HepG2 (cell line): ENCODE results near the gene TTC38. TPM values are rescaled to one million over a fixed set of nuclear protein-coding genes. Genes with fewer than 3 reads are reported as not detected.
A peak's percentile ranks its signal among the peaks of the same experiment; 100 is the strongest.

Source experiments
- ETV6 ChIP-seq: sonication (generic); formaldehyde crosslinking; conservative IDR thresholded peaks from 2 replicates; pipeline ENCODE4 v1.4.0; 2020; ENCODE audit warnings: missing genetic modification reagents
- HNRNPH1 ChIP-seq: fragments of 200-400 bp; formaldehyde crosslinking; optimal IDR thresholded peaks from 2 replicates; pipeline ENCODE3; 2017; ENCODE audit warnings: mild to moderate bottlenecking, low read depth, low read length
- KDM4B ChIP-seq: sonication (generic); formaldehyde crosslinking; IDR thresholded peaks from 2 replicates; pipeline ENCODE4 v1.4.0; 2020; ENCODE audit warnings: missing genetic modification reagents
- KLF13 ChIP-seq: sonication (generic); formaldehyde crosslinking; IDR thresholded peaks from 2 replicates; pipeline ENCODE4 v1.4.0; 2020; ENCODE audit warnings: mild to moderate bottlenecking, missing genetic modification reagents
- NPAS2 ChIP-seq: sonication (generic); formaldehyde crosslinking; IDR thresholded peaks from 2 replicates; pipeline ENCODE4 v1.8.0; 2022; ENCODE audit warnings: mild to moderate bottlenecking, missing genetic modification reagents, borderline replicate concordance
- PHF21A ChIP-seq: sonication (generic); formaldehyde crosslinking; IDR thresholded peaks from 2 replicates; pipeline ENCODE4 v1.5.0; 2020; ENCODE audit warnings: mild to moderate bottlenecking, missing genetic modification reagents
- REL ChIP-seq: sonication (generic); formaldehyde crosslinking; conservative IDR thresholded peaks from 2 replicates; pipeline ENCODE4 v1.8.0; 2022; ENCODE audit warnings: mild to moderate bottlenecking, missing genetic modification reagents, moderate library complexity
- RFXANK ChIP-seq: IDR thresholded peaks from 2 replicates; pipeline ENCODE4 v1.6.1; 2016
- RNF2 ChIP-seq: fragments of 450-650 bp; conservative IDR thresholded peaks from 2 replicates; pipeline ENCODE4 v1.6.1; 2016; ENCODE audit warnings: low read depth
- TOE1 ChIP-seq: sonication (generic); formaldehyde crosslinking; IDR thresholded peaks from 2 replicates; pipeline ENCODE4 v1.4.0; 2020; ENCODE audit warnings: mild to moderate bottlenecking, missing genetic modification reagents
- ZBTB38 ChIP-seq: sonication (generic); formaldehyde crosslinking; IDR thresholded peaks from 2 replicates; pipeline ENCODE4 v1.5.1; 2020; ENCODE audit warnings: mild to moderate bottlenecking, missing genetic modification reagents
- ZNF274 ChIP-seq: sonication (generic); formaldehyde crosslinking; IDR thresholded peaks from 2 replicates; pipeline ENCODE4 v1.5.1; 2020; ENCODE audit warnings: mild to moderate bottlenecking, missing genetic modification reagents
- ZNF296 ChIP-seq: sonication (generic); formaldehyde crosslinking; conservative IDR thresholded peaks from 2 replicates; pipeline ENCODE4 v1.5.0; 2020; ENCODE audit warnings: mild to moderate bottlenecking, missing genetic modification reagents
- ZNF382 ChIP-seq: sonication (generic); formaldehyde crosslinking; IDR thresholded peaks from 2 replicates; pipeline ENCODE4 v1.5.0; 2020; ENCODE audit warnings: missing genetic modification reagents, mild to moderate bottlenecking, borderline replicate concordance
- ZNF569 ChIP-seq: sonication (generic); formaldehyde crosslinking; IDR thresholded peaks from 2 replicates; pipeline ENCODE4 v1.5.0; 2020; ENCODE audit warnings: mild to moderate bottlenecking, missing genetic modification reagents, moderate library complexity, borderline replicate concordance
- ZNF607 ChIP-seq: sonication (generic); formaldehyde crosslinking; IDR thresholded peaks from 2 replicates; pipeline ENCODE4 v1.5.1; 2020; ENCODE audit warnings: missing genetic modification reagents, mild to moderate bottlenecking, borderline replicate concordance
- ZNF7 ChIP-seq: IDR thresholded peaks from 2 replicates; pipeline ENCODE4 v1.6.1; 2016; ENCODE audit warnings: missing biosample characterization, missing genetic modification reagents
- ZNF703 ChIP-seq: sonication (generic); formaldehyde crosslinking; IDR thresholded peaks from 2 replicates; pipeline ENCODE4 v1.5.1; 2020; ENCODE audit warnings: missing genetic modification reagents, mild to moderate bottlenecking, moderate library complexity, borderline replicate concordance
- ZNF737 ChIP-seq: sonication (generic); formaldehyde crosslinking; IDR thresholded peaks from 2 replicates; pipeline ENCODE4 v1.5.0; 2020; ENCODE audit warnings: missing genetic modification reagents, mild to moderate bottlenecking, borderline replicate concordance
- polyA plus RNA-seq, 8 experiments: library from polyadenylated mRNA; depleted of rRNA in 3 of 8; stranded (reverse) in 7 of 8; unstranded in 1 of 8; fragments of >200 nt; fragmentation: Illumina TruSeq in 4 of 8; extraction: Trizol in 4 of 8; gene quantifications; 2 replicates each; pipeline versions ENCODE4 v1.2.1 to v1.2.3, GENCODE V29; 2011 to 2016; ENCODE audit warnings: low read depth in 4 of 8, missing spikeins in 1 of 8, mixed read lengths in 1 of 8; ENCODE audit not compliant: insufficient read depth in 1 of 8
- total RNA-seq, 5 experiments: library from RNA; depleted of rRNA; stranded (reverse); fragments of >200 nt; fragmentation: Illumina TruSeq; extraction: Trizol; gene quantifications; 2 replicates each; pipeline ENCODE4 v1.2.3, GENCODE V29; 2016; ENCODE audit warnings: low read depth in 1 of 5
- TF ChIP-seq, protein P1 (sequence below): IDR thresholded peaks from 2 replicates; pipeline ENCODE4 v1.6.1; 2012; ENCODE audit warnings: low read length, improper control_type of control experiment
- TF ChIP-seq, protein P2 (sequence below): sonication (generic); formaldehyde crosslinking; IDR thresholded peaks from 2 replicates; pipeline ENCODE4 v1.4.0; 2020; ENCODE audit warnings: mild to moderate bottlenecking, missing genetic modification reagents
- TF ChIP-seq, protein P3 (sequence below): sonication (generic); formaldehyde crosslinking; IDR thresholded peaks from 2 replicates; pipeline ENCODE4 v1.5.0; 2020; ENCODE audit warnings: mild to moderate bottlenecking, missing genetic modification reagents
- TF ChIP-seq, protein P4 (sequence below): IDR thresholded peaks from 2 replicates; pipeline ENCODE4 v1.6.1; 2016; ENCODE audit warnings: missing compliant biosample characterization, missing genetic modification reagents, borderline replicate concordance

The TTC38 gene
- total and polyA plus RNA-seq, 2 of the 13 experiments (the other 11 are each of a cell fraction or from before 2014, with no cell fraction given): 101 to 105 TPM

DNA sequence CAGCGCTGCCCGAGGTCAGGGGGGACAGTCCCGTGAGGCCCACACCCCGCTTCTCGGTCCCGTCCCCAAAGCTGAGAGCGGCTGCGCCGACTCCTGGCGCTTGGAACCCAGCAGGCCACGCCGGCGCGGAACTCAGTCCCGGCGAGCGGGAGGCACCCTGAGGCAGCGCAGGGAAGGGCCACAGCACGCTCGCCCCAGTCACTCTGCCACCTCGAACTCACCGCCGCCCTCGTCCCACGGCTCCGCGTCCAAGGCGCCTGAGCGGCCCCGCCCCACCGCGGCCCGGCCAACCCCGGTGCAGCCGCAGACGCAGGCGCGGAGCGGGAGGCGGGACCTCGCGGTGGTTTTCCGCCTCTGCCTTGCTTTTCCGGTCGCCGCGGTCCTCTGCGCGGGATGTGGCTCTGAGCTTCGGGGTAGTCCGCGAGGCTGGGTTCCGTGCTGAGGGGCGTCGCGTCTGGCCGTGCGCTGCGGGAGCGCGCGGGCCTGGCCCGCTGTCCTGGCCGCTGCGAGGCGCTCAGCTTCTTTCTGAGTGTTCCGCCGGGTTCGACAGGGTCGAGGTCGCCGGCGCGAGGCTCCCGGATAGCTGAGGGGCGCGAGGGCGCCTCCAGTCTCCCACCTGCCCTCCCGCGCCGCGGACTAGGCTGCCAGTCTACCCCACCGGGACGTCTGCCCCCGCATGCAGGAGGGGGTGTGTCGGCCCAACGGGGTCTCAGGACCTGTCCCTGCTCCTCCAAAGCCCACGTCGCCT is 17.6 kb upstream of the TTC38 start, which contains the start of gene CDPF1 (continued):
- TF ChIP-seq, protein P1, sequence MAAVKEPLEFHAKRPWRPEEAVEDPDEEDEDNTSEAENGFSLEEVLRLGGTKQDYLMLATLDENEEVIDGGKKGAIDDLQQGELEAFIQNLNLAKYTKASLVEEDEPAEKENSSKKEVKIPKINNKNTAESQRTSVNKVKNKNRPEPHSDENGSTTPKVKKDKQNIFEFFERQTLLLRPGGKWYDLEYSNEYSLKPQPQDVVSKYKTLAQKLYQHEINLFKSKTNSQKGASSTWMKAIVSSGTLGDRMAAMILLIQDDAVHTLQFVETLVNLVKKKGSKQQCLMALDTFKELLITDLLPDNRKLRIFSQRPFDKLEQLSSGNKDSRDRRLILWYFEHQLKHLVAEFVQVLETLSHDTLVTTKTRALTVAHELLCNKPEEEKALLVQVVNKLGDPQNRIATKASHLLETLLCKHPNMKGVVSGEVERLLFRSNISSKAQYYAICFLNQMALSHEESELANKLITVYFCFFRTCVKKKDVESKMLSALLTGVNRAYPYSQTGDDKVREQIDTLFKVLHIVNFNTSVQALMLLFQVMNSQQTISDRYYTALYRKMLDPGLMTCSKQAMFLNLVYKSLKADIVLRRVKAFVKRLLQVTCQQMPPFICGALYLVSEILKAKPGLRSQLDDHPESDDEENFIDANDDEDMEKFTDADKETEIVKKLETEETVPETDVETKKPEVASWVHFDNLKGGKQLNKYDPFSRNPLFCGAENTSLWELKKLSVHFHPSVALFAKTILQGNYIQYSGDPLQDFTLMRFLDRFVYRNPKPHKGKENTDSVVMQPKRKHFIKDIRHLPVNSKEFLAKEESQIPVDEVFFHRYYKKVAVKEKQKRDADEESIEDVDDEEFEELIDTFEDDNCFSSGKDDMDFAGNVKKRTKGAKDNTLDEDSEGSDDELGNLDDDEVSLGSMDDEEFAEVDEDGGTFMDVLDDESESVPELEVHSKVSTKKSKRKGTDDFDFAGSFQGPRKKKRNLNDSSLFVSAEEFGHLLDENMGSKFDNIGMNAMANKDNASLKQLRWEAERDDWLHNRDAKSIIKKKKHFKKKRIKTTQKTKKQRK: no peak
- peak; percentile 70 for TF ChIP-seq RNF2
- TF ChIP-seq TOE1 (CRISPR knock-in tag): no peak
- TF ChIP-seq RFXANK: peak; percentile 68; the same call in 1 of the 2 replicates
- no peak for TF ChIP-seq NPAS2
- peak; percentile 61; the same call in 1 of the 2 replicates for TF ChIP-seq PHF21A (CRISPR knock-in tag)
- TF ChIP-seq, protein P2, sequence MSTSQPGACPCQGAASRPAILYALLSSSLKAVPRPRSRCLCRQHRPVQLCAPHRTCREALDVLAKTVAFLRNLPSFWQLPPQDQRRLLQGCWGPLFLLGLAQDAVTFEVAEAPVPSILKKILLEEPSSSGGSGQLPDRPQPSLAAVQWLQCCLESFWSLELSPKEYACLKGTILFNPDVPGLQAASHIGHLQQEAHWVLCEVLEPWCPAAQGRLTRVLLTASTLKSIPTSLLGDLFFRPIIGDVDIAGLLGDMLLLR (CRISPR knock-in tag): peak; percentile 84
- TF ChIP-seq ZBTB38 (CRISPR knock-in tag): no peak; the same call in 1 of the 2 replicates
- no peak for TF ChIP-seq ZNF569 (CRISPR knock-in tag)
- peak; percentile 31; the same call in 1 of the 2 replicates for TF ChIP-seq ETV6 (CRISPR knock-in tag)
- TF ChIP-seq, protein P3, sequence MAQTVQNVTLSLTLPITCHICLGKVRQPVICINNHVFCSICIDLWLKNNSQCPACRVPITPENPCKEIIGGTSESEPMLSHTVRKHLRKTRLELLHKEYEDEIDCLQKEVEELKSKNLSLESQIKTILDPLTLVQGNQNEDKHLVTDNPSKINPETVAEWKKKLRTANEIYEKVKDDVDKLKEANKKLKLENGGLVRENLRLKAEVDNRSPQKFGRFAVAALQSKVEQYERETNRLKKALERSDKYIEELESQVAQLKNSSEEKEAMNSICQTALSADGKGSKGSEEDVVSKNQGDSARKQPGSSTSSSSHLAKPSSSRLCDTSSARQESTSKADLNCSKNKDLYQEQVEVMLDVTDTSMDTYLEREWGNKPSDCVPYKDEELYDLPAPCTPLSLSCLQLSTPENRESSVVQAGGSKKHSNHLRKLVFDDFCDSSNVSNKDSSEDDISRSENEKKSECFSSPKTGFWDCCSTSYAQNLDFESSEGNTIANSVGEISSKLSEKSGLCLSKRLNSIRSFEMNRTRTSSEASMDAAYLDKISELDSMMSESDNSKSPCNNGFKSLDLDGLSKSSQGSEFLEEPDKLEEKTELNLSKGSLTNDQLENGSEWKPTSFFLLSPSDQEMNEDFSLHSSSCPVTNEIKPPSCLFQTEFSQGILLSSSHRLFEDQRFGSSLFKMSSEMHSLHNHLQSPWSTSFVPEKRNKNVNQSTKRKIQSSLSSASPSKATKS (CRISPR knock-in tag): no peak
- TF ChIP-seq ZNF7: no peak
- TF ChIP-seq ZNF737 (CRISPR knock-in tag): no peak
- no peak; the same call in 1 of the 2 replicates for TF ChIP-seq KDM4B (CRISPR knock-in tag)
- no peak for TF ChIP-seq HNRNPH1
- TF ChIP-seq KLF13 (CRISPR knock-in tag): peak; percentile 73; the same call in 1 of the 2 replicates
- no peak; the same call in none of the 2 replicates for TF ChIP-seq ZNF607 (CRISPR knock-in tag)
- TF ChIP-seq ZNF274: peak; percentile 57
- TF ChIP-seq, protein P4, sequence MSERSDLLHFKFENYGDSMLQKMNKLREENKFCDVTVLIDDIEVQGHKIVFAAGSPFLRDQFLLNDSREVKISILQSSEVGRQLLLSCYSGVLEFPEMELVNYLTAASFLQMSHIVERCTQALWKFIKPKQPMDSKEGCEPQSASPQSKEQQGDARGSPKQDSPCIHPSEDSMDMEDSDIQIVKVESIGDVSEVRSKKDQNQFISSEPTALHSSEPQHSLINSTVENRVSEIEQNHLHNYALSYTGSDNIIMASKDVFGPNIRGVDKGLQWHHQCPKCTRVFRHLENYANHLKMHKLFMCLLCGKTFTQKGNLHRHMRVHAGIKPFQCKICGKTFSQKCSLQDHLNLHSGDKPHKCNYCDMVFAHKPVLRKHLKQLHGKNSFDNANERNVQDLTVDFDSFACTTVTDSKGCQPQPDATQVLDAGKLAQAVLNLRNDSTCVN: no peak; the same call in 1 of the 2 replicates
- TF ChIP-seq ZNF703 (CRISPR knock-in tag): peak; percentile 83; the same call in 1 of the 2 replicates
- no peak for TF ChIP-seq ZNF382
- peak; percentile 9; the same call in 1 of the 2 replicates for TF ChIP-seq ZNF296 (CRISPR knock-in tag)
- TF ChIP-seq REL (CRISPR knock-in tag): peak; percentile 21; the same call in 1 of the 2 replicates
